Sigmoid colon (tissue), 7 donors: ENCODE results near the gene NUDT16L1. TPM values are rescaled to one million over a fixed set of nuclear protein-coding genes. Genes with fewer than 3 reads are reported as not detected.

Experiments used
- DNase-seq: peaks from one replicate; pipeline ENCODE4 v3.0.0-alpha.2; 2019
- H3K27ac ChIP-seq, 4 donors: fragments of 200-600 bp; sonication (generic); one replicate each; pipeline ENCODE4 v1.5.1; 2016 to 2019; ENCODE audit warnings: mild to moderate bottlenecking in 1 of 4
- H3K27me3 ChIP-seq, 3 donors: fragments of 200-600 bp; sonication (generic); one replicate each; pipeline ENCODE4 v1.5.1; 2019; ENCODE audit warnings: mild to moderate bottlenecking in 1 of 3
- H3K36me3 ChIP-seq, 4 donors: fragments of 200-600 bp; sonication (generic); one replicate each; pipeline ENCODE4 v1.5.1; 2016 to 2019
- H3K4me1 ChIP-seq, 4 donors: fragments of 200-600 bp; sonication (generic); one replicate each; pipeline ENCODE4 v1.5.1; 2017 to 2019
- H3K4me3 ChIP-seq, 4 donors: fragments of 200-600 bp; sonication (generic); one replicate each; pipeline ENCODE4 v1.5.1; 2017 to 2019; ENCODE audit warnings: mild to moderate bottlenecking in 2 of 4, moderate library complexity in 1 of 4
- H3K9me3 ChIP-seq, 4 donors: fragments of 200-600 bp in 3 of 4; sonication (generic) in 3 of 4; one replicate each; pipeline versions ENCODE4 v1.5.1 to v1.6.1; 2013 to 2019
- EP300 ChIP-seq, 4 donors: sonication (generic); formaldehyde crosslinking; IDR thresholded peaks; one replicate each; pipeline ENCODE4 v1.6.1; 2017; ENCODE audit warnings: antibody characterized with exemption in 4 of 4
- POLR2A ChIP-seq, 2 donors: fragments of 450-650 bp; IDR thresholded peaks; one replicate each; pipeline ENCODE4 v1.6.1; 2016; ENCODE audit warnings: antibody characterized with exemption in 2 of 2, mild to moderate bottlenecking in 2 of 2, moderate library complexity in 2 of 2
- POLR2AphosphoS5 ChIP-seq, 4 donors: sonication (generic); formaldehyde crosslinking; IDR thresholded peaks; one replicate each; pipeline ENCODE4 v1.6.1; 2017; ENCODE audit warnings: antibody characterized with exemption in 4 of 4
- WGBS, 2 donors: extraction: QIAGEN DNeasy Blood & Tissue Kit; methylation state at CpG; one replicate each; pipeline ENCODE4 v1.1.7; 2013; 5-methylcytosine and 5-hydroxymethylcytosine counted together
- intact Hi-C: fragments of 100-400 bp; cut with DNase I; formaldehyde crosslinking; loops from one replicate; pipeline ENCODE4 v1.15.1; 2023
- polyA plus RNA-seq, 3 donors: library from polyadenylated mRNA; stranded (reverse); fragments of 200-250 nt; gene quantifications; one replicate each; pipeline ENCODE4 v1.2.3, GENCODE V29; 2013
- total RNA-seq, 4 donors: library from RNA; depleted of rRNA; stranded (reverse); fragments of >200 nt; gene quantifications; one replicate each; pipeline ENCODE4 v1.1.0, GENCODE V29; 2016
- TF ChIP-seq, protein P1 (sequence below), 4 experiments: fragments of 450-650 bp in 3 of 4; fragments of 200-600 bp in 1 of 4; IDR thresholded peaks; one replicate each; pipeline ENCODE4 v1.5.1; 2016 to 2019; ENCODE audit warnings: antibody characterized with exemption in 4 of 4, mild to moderate bottlenecking in 3 of 4, moderate library complexity in 2 of 4
- donor health status: healthy with polysubstance abuse.
- donor health status: Bipolar disorder and iron deficiency.
- donor health status: healthy.

The NUDT16L1 gene
- total and polyA plus RNA-seq, 7 donors, result 16.6 to 75.1 (median 21.8) TPM

DNA sequence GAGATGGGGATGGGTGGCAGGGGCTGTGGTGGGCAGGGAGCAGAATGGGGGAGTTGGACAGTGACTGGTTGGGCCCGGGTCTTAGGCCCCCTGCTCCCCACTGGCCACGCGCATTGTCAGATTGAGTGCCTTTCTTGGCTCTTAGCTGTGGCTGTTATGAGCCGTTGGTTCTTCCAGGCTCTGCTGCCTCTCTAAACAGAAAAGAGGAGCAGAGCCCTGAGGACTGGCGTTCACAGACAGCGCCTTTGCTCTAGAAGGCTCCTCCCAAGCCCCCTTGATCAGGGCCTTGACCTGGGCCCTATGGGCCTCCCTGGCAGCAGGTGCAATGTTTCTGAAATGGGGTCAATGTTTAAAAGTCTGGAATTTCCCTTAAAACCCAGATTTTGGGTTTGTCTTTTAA is 14.8 kb upstream of the NUDT16L1 start:
- no peak for TF ChIP-seq POLR2A (IDR thresholded peaks at IDR 0.05)
- no peaks in the 10 kb centered on the region for H3K9me3 ChIP-seq
- peak overlapping the region in 1 of 4 donors; percentile 79 for H3K27ac ChIP-seq
- H3K36me3 ChIP-seq, result peaks cover 3 to 82% (median 26%) of the 10 kb centered on the region in 4 donors
- no peak for DNase-seq
- peaks cover 0 to 14% (median 11%) of the 10 kb centered on the region in 4 donors for H3K4me1 ChIP-seq
- H3K4me3 ChIP-seq, result no peak overlapping the region
- WGBS, 2 donors, result 74 to 88% methylated on average over 6 of the region's 6 CpGs
- no peaks in the 10 kb centered on the region for H3K27me3 ChIP-seq
- intact Hi-C loops, result no loop called here

GRCh38 chr16:4679156-4679849 is 14.1 kb upstream of the NUDT16L1 start:
- DNase-seq, result no peak
- H3K4me3 ChIP-seq, result peak overlapping the region in 3 of 4 donors; percentile 31 to 35 (median 31)

GRCh38 chr16:4679850-4680636 is 13.3 kb upstream of the NUDT16L1 start:
- H3K27me3 ChIP-seq, result no peaks in the 10 kb centered on the region
- peak overlapping the region; percentile 64 to 79 (median 75) for H3K27ac ChIP-seq
- H3K4me3 ChIP-seq, result peak overlapping the region in 3 of 4 donors; percentile 31 to 35 (median 31)
- H3K4me1 ChIP-seq, result peaks cover 0 to 14% (median 11%) of the 10 kb centered on the region in 4 donors
- H3K36me3 ChIP-seq, result peaks cover 10 to 87% (median 31%) of the 10 kb centered on the region in 4 donors
- intact Hi-C loops, result no loop called here
- DNase-seq, result peak; percentile 87
- no peaks in the 10 kb centered on the region for H3K9me3 ChIP-seq
- 16 to 69% methylated on average over 47 of the region's 47 CpGs for WGBS, 2 donors
- TF ChIP-seq EP300 (IDR thresholded peaks at IDR 0.05), result no peak
- TF ChIP-seq, protein P1, sequence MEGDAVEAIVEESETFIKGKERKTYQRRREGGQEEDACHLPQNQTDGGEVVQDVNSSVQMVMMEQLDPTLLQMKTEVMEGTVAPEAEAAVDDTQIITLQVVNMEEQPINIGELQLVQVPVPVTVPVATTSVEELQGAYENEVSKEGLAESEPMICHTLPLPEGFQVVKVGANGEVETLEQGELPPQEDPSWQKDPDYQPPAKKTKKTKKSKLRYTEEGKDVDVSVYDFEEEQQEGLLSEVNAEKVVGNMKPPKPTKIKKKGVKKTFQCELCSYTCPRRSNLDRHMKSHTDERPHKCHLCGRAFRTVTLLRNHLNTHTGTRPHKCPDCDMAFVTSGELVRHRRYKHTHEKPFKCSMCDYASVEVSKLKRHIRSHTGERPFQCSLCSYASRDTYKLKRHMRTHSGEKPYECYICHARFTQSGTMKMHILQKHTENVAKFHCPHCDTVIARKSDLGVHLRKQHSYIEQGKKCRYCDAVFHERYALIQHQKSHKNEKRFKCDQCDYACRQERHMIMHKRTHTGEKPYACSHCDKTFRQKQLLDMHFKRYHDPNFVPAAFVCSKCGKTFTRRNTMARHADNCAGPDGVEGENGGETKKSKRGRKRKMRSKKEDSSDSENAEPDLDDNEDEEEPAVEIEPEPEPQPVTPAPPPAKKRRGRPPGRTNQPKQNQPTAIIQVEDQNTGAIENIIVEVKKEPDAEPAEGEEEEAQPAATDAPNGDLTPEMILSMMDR (IDR thresholded peaks at IDR 0.05), result no peak
- peak in 3 of 4 donors; percentile 36 to 47 (median 44) for TF ChIP-seq POLR2AphosphoS5 (IDR thresholded peaks at IDR 0.05)
- TF ChIP-seq POLR2A (IDR thresholded peaks at IDR 0.05), result peak in 1 of 2 donors; percentile 1

More at GRCh38 chr16:4679156-4679849, 14.1 kb upstream of the NUDT16L1 start:
- Histone ChIP-seq H3K36me3 (peaks cover 6 to 82% (median 27%) of the 10 kb centered on the region in 4 donors), H3K27ac (peak overlapping the region; percentile 64 to 79 (median 75)), H3K27me3 (no peaks in the 10 kb centered on the region), H3K9me3 (no peaks in the 10 kb centered on the region), H3K4me1 (peaks cover 0 to 14% (median 11%) of the 10 kb centered on the region in 4 donors)
- intact Hi-C loops, result no loop called here
- WGBS, 2 donors, result 19 to 70% methylated on average over 20 of the region's 20 CpGs
- TF ChIP-seq POLR2AphosphoS5 (IDR thresholded peaks at IDR 0.05) (no peak), POLR2A (IDR thresholded peaks at IDR 0.05) (no peak), EP300 (IDR thresholded peaks at IDR 0.05) (no peak)
- TF ChIP-seq, protein P1 (IDR thresholded peaks at IDR 0.05), result no peak

DNA sequence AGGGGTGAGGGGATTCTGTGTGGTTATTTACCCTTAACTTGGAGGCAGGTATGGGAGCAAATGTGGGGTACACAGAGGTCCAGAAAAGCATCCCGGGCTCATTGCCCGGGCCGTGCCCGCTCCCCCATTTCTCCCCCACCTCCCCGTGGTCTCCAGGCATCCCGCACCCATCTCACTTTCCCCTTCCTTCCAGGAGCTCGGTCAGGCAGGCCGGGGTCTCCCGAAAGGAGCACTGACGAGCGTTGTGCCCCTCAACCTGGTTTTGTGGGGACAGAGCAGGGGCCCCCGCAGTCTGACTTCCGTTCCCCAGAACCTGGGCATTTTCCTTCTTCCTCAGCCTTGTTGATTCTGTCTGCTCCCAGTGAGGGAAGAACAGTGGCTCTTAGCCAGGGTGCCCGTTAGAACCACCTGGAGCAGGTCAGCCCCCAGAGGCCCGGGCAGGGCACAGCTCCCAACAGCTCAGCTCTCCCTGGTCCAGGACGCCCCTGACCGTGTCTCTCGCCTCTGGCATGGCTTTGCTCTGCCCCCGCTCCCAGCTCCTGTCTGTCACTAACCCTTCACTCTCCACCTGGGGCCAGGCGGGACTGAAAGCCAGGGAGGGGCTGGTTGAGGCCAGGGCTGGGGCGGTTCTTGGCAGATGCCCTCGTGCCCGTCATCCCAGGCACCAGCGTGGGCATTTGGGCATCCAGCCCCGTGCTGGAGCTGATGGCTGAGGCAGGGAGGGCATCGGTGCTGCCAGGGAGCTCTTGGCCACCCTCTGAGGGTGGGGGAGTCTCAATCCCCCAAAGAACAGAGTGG is 12.5 kb upstream of the NUDT16L1 start:
- Histone ChIP-seq H3K4me3 (peak overlapping the region in 3 of 4 donors; percentile 31 to 35 (median 31)), H3K27ac (peak overlapping the region; percentile 64 to 79 (median 75)), H3K4me1 (peaks cover 0 to 14% (median 11%) of the 10 kb centered on the region in 4 donors), H3K36me3 (peaks cover 10 to 87% (median 34%) of the 10 kb centered on the region in 4 donors), H3K9me3 (no peaks in the 10 kb centered on the region), H3K27me3 (no peaks in the 10 kb centered on the region)
- intact Hi-C loops, result no loop called here
- no peak for TF ChIP-seq EP300 (IDR thresholded peaks at IDR 0.05)
- TF ChIP-seq, protein P1 (IDR thresholded peaks at IDR 0.05), result no peak
- TF ChIP-seq POLR2A (IDR thresholded peaks at IDR 0.05), result no peak
- 28 to 91% methylated on average over 26 of the region's 26 CpGs for WGBS, 2 donors
- no peak for DNase-seq
